SK-N-SH (cell line): ENCODE data around the gene COL25A1. TPM values are rescaled to one million over a fixed set of nuclear protein-coding genes. Genes with fewer than 3 reads are reported as not detected.

ENCODE experiments used
- CTCF ChIA-PET: fragments of 300-600, 350-600 bp; formaldehyde crosslinking; extraction: SDS; loops from one replicate; lab custom pipeline; 2021; lab: Yijun Ruan, JAX
- POLR2A ChIA-PET: fragments of 350-600 bp; sonication (Branson Sonifier 250); formaldehyde crosslinking; extraction: SDS; loops from one replicate; lab custom pipeline; 2020; ENCODE audit warnings: antibody characterized with exemption, inconsistent platforms; lab: Yijun Ruan, JAX
- DNase-seq: peaks from one replicate; pipeline ENCODE4 v3.0.0; 2012
- H2AFZ ChIP-seq: fragments of 200-600 bp; sonication (generic); 2 replicates; pipeline ENCODE4 v1.8.1; 2016; ENCODE audit warnings: antibody characterized with exemption, mild to moderate bottlenecking, low read depth
- H3F3A ChIP-seq: fragments of 200-600 bp; sonication (generic); replicated peaks from 2 replicates; pipeline ENCODE3; 2016; ENCODE audit warnings: antibody characterized with exemption, mild to moderate bottlenecking; ENCODE audit not compliant: insufficient read depth
- H3K27ac ChIP-seq, 2 experiments: fragments of 200-500 bp in 1 of 2; fragments of 200-600 bp in 1 of 2; sonication (Bioruptor generic) in 1 of 2; sonication (generic), shearing (Covaris generic) in 1 of 2; 2 replicates each; pipeline versions ENCODE4 v1.5.1 to v1.6.1; 2014 to 2016; ENCODE audit warnings: low read depth in 2 of 2, inconsistent platforms in 1 of 2, low read length in 1 of 2, mild to moderate bottlenecking in 1 of 2, mixed read lengths in 1 of 2
- H3K27me3 ChIP-seq: fragments of 200-600 bp; sonication (generic), shearing (Covaris generic); 2 replicates; pipeline ENCODE4 v1.6.1; 2016; ENCODE audit warnings: mixed run types; ENCODE audit not compliant: insufficient read depth
- H3K36me3 ChIP-seq, 2 experiments: fragments of 200-500 bp in 1 of 2; fragments of 200-600 bp in 1 of 2; sonication (Bioruptor generic) in 1 of 2; sonication (generic) in 1 of 2; replicated peaks in 1 of 2; 2 replicates each; pipeline versions ENCODE3 to v1.5.1; 2014 to 2016; ENCODE audit warnings: low read length in 1 of 2, mild to moderate bottlenecking in 1 of 2; ENCODE audit not compliant: insufficient read depth in 2 of 2, control insufficient read depth in 1 of 2
- H3K4me1 ChIP-seq, 2 experiments: fragments of 200-500 bp in 1 of 2; fragments of 200-600 bp in 1 of 2; sonication (Bioruptor generic) in 1 of 2; sonication (generic), shearing (Covaris generic) in 1 of 2; 2 replicates each; pipeline versions ENCODE4 v1.5.1 to v1.6.1; 2014 to 2016; ENCODE audit warnings: low read depth in 1 of 2, low read length in 1 of 2, mixed run types in 1 of 2; ENCODE audit not compliant: insufficient read depth in 2 of 2, control insufficient read depth in 1 of 2
- H3K4me2 ChIP-seq: fragments of 200-600 bp; sonication (generic), shearing (Covaris generic); 2 replicates; pipeline ENCODE4 v1.6.1; 2017; ENCODE audit warnings: mixed run types
- H3K4me3 ChIP-seq, 2 experiments: fragments of 200-500 bp in 1 of 2; fragments of 200-600 bp in 1 of 2; sonication (Bioruptor generic) in 1 of 2; sonication (generic), shearing (Covaris generic) in 1 of 2; 2 replicates each; pipeline versions ENCODE4 v1.5.1 to v1.8.1; 2014 to 2016; ENCODE audit warnings: low read depth in 2 of 2, inconsistent platforms in 1 of 2, low read length in 1 of 2, mild to moderate bottlenecking in 1 of 2, mixed read lengths in 1 of 2, moderate library complexity in 1 of 2
- H3K79me2 ChIP-seq: fragments of 200-600 bp; sonication (generic); 2 replicates; pipeline ENCODE4 v1.8.1; 2017; ENCODE audit warnings: mild to moderate bottlenecking; ENCODE audit not compliant: insufficient read depth
- H3K9ac ChIP-seq: fragments of 200-600 bp; sonication (generic); 2 replicates; pipeline ENCODE4 v1.6.1; 2017; ENCODE audit warnings: mixed run types
- H3K9me2 ChIP-seq: fragments of 200-600 bp; sonication (generic); 2 replicates; pipeline ENCODE4 v1.6.1; 2017; ENCODE audit warnings: mixed run types
- H3K9me3 ChIP-seq: fragments of 200-600 bp; sonication (generic); 2 replicates; pipeline ENCODE4 v1.6.1; 2017; ENCODE audit warnings: mixed run types, mild to moderate bottlenecking, moderate library complexity
- H4K20me1 ChIP-seq: fragments of 200-600 bp; sonication (generic); 2 replicates; pipeline ENCODE4 v1.6.1; 2017; ENCODE audit warnings: mild to moderate bottlenecking, mixed run types; ENCODE audit not compliant: insufficient read depth
- CHD2 ChIP-seq: fragments of 150-350 bp; IDR thresholded peaks from 2 replicates; pipeline ENCODE4 v1.6.1; 2018; ENCODE audit warnings: low read length; ENCODE audit not compliant: partially characterized antibody
- ELF1 ChIP-seq: IDR thresholded peaks from 2 replicates; pipeline ENCODE4 v1.4.0; 2012
- FOSL2 ChIP-seq: IDR thresholded peaks from 2 replicates; pipeline ENCODE4 v1.4.0; 2012; ENCODE audit warnings: low read depth, mild to moderate bottlenecking, moderate library complexity, borderline replicate concordance
- GATA2 ChIP-seq: sonication (generic); formaldehyde crosslinking; IDR thresholded peaks from 2 replicates; pipeline ENCODE4 v1.5.0; 2020; ENCODE audit warnings: mild to moderate bottlenecking, missing genetic modification reagents
- MXI1 ChIP-seq: IDR thresholded peaks from 2 replicates; pipeline ENCODE4 v1.6.1; 2012; ENCODE audit warnings: mild to moderate bottlenecking, low read depth, low read length, improper control_type of control experiment
- PBX3 ChIP-seq: IDR thresholded peaks from 2 replicates; pipeline ENCODE4; 2012
- RXRA ChIP-seq: IDR thresholded peaks from 2 replicates; pipeline ENCODE4 v1.4.0; 2012; ENCODE audit warnings: low read depth, mild to moderate bottlenecking, borderline replicate concordance
- SIN3A ChIP-seq: IDR thresholded peaks from 2 replicates; pipeline ENCODE4 v1.6.1; 2012; ENCODE audit warnings: low read depth, mild to moderate bottlenecking, low read length, moderate library complexity, borderline replicate concordance
- SMC3 ChIP-seq: IDR thresholded peaks from 2 replicates; pipeline ENCODE4 v1.6.1; 2012; ENCODE audit warnings: low read depth, low read length, improper control_type of control experiment
- TAF1 ChIP-seq: IDR thresholded peaks from 2 replicates; pipeline ENCODE4 v1.6.1; 2012; ENCODE audit warnings: low read depth, mild to moderate bottlenecking, low read length, moderate library complexity, borderline replicate concordance
- WGBS: methylation state at CpG from one replicate; pipeline ENCODE4 v1.1.6; 2017; ENCODE audit warnings: low lambda C conversion rate; 5-methylcytosine and 5-hydroxymethylcytosine counted together
- polyA plus RNA-seq, 3 experiments: library from polyadenylated mRNA; depleted of rRNA; stranded (reverse); fragments of >200 nt; gene quantifications; 2 replicates each; pipeline ENCODE4 v1.2.3, GENCODE V29; 2012
- TF ChIP-seq, protein P1 (sequence below): fragments of 200-600 bp; sonication (generic); IDR thresholded peaks from 2 replicates; pipeline ENCODE4 v1.6.1; 2017; ENCODE audit warnings: antibody characterized with exemption, mild to moderate bottlenecking, moderate library complexity
- TF ChIP-seq, protein P2 (sequence below): IDR thresholded peaks from 2 replicates; pipeline ENCODE4 v1.6.1; 2012; ENCODE audit warnings: mild to moderate bottlenecking, low read depth, low read length, moderate library complexity

COL25A1 gene
- polyA plus RNA-seq, 1 of the 3 experiments (the other 2 are of a cell fraction), result not detected

GRCh38 chr4:108893468-108893867 is 409.0 kb downstream of the COL25A1 start:
- DNase-seq, result no peak
- Histone ChIP-seq H3K4me2 (no peak overlapping the region), H3F3A (no peaks in the 10 kb centered on the region), H3K9me3 (no peaks in the 10 kb centered on the region), H3K36me3 (no peaks in the 10 kb centered on the region), H3K27ac (no peak overlapping the region), H3K4me3 (no peak overlapping the region), H3K9me2 (no peaks in the 10 kb centered on the region), H3K9ac (no peak overlapping the region), H3K79me2 (no peaks in the 10 kb centered on the region), H3K27me3 (no peaks in the 10 kb centered on the region), H2AFZ (no peak overlapping the region; the same call in 1 of the 2 replicates), H3K4me1 (peaks cover 0 to 20% of the 10 kb centered on the region in 2 experiments; a peak in 2 of 4 replicates), H4K20me1 (no peaks in the 10 kb centered on the region)
- ChIA-PET POLR2A (no interaction called here), CTCF (no interaction called here)
- 16% methylated on average over 3 of the region's 3 CpGs for WGBS
- no peak for TF ChIP-seq CHD2

GRCh38 chr4:108891896-108892590 is 410.4 kb downstream of the COL25A1 start:
- no peak overlapping the region for H3K9ac ChIP-seq
- no peak for DNase-seq
- H2AFZ ChIP-seq, result no peak overlapping the region
- no peaks in the 10 kb centered on the region for H4K20me1 ChIP-seq
- H3K4me2 ChIP-seq, result no peak overlapping the region
- no peaks in the 10 kb centered on the region for H3K9me2 ChIP-seq
- peaks cover 0 to 25% of the 10 kb centered on the region in 2 experiments; a peak in 2 of 4 replicates for H3K4me1 ChIP-seq
- H3K79me2 ChIP-seq, result no peaks in the 10 kb centered on the region
- no peak overlapping the region for H3K4me3 ChIP-seq
- no peak overlapping the region for H3K27ac ChIP-seq
- 11% methylated on average over 1 of the region's 1 CpG for WGBS
- no peak for TF ChIP-seq MXI1
- no peak for TF ChIP-seq CHD2
- no peak for TF ChIP-seq SMC3
- TF ChIP-seq FOSL2, result no peak
- no peak for TF ChIP-seq TAF1
- TF ChIP-seq, protein P1, sequence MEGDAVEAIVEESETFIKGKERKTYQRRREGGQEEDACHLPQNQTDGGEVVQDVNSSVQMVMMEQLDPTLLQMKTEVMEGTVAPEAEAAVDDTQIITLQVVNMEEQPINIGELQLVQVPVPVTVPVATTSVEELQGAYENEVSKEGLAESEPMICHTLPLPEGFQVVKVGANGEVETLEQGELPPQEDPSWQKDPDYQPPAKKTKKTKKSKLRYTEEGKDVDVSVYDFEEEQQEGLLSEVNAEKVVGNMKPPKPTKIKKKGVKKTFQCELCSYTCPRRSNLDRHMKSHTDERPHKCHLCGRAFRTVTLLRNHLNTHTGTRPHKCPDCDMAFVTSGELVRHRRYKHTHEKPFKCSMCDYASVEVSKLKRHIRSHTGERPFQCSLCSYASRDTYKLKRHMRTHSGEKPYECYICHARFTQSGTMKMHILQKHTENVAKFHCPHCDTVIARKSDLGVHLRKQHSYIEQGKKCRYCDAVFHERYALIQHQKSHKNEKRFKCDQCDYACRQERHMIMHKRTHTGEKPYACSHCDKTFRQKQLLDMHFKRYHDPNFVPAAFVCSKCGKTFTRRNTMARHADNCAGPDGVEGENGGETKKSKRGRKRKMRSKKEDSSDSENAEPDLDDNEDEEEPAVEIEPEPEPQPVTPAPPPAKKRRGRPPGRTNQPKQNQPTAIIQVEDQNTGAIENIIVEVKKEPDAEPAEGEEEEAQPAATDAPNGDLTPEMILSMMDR, result no peak
- no peak for TF ChIP-seq PBX3
- no peak for TF ChIP-seq ELF1
- TF ChIP-seq RXRA, result no peak
- TF ChIP-seq, protein P2, sequence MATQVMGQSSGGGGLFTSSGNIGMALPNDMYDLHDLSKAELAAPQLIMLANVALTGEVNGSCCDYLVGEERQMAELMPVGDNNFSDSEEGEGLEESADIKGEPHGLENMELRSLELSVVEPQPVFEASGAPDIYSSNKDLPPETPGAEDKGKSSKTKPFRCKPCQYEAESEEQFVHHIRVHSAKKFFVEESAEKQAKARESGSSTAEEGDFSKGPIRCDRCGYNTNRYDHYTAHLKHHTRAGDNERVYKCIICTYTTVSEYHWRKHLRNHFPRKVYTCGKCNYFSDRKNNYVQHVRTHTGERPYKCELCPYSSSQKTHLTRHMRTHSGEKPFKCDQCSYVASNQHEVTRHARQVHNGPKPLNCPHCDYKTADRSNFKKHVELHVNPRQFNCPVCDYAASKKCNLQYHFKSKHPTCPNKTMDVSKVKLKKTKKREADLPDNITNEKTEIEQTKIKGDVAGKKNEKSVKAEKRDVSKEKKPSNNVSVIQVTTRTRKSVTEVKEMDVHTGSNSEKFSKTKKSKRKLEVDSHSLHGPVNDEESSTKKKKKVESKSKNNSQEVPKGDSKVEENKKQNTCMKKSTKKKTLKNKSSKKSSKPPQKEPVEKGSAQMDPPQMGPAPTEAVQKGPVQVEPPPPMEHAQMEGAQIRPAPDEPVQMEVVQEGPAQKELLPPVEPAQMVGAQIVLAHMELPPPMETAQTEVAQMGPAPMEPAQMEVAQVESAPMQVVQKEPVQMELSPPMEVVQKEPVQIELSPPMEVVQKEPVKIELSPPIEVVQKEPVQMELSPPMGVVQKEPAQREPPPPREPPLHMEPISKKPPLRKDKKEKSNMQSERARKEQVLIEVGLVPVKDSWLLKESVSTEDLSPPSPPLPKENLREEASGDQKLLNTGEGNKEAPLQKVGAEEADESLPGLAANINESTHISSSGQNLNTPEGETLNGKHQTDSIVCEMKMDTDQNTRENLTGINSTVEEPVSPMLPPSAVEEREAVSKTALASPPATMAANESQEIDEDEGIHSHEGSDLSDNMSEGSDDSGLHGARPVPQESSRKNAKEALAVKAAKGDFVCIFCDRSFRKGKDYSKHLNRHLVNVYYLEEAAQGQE, result no peak
- no peak for TF ChIP-seq GATA2
- no peak for TF ChIP-seq SIN3A
- no peaks in the 10 kb centered on the region for H3F3A ChIP-seq
- H3K27me3 ChIP-seq, result no peaks in the 10 kb centered on the region
- ChIA-PET POLR2A (no interaction called here), CTCF (interaction anchor here (0.6 kb wide), 1 partner anchor 428 kb away, joined by 3 read pairs; no protein-coding TSS in a partner anchor)
- no peaks in the 10 kb centered on the region for H3K36me3 ChIP-seq
- H3K9me3 ChIP-seq, result no peaks in the 10 kb centered on the region
